HG03095 (cell line): ENCODE measurements around the gene SRGAP1.
"Not testable (repeated sequence)": the region's sequence is repeated elsewhere in the genome, so short reads cannot be mapped to it uniquely, and the experiment has no call there.

Experiments used
- ATAC-seq: cut with Tn5 transposase; IDR thresholded peaks from one replicate; pipeline ENCODE4 v1.9.1; 2021; ENCODE audit warnings: moderate library complexity; ENCODE audit not compliant: unreplicated experiment

The SRGAP1 gene

GRCh38 chr12:64001439-64001838, 156.9 kb downstream of the SRGAP1 start:
- ATAC-seq = no peak

- ATAC-seq = no peak
Observed at GRCh38 chr12:64004641-64005040, 160.1 kb downstream of the SRGAP1 start.

GRCh38 chr12:64006211-64006825, 161.8 kb downstream of the SRGAP1 start:
- ATAC-seq = no peak

GRCh38 chr12:64007853-64008252, 163.4 kb downstream of the SRGAP1 start:
- no peak for ATAC-seq

DNA sequence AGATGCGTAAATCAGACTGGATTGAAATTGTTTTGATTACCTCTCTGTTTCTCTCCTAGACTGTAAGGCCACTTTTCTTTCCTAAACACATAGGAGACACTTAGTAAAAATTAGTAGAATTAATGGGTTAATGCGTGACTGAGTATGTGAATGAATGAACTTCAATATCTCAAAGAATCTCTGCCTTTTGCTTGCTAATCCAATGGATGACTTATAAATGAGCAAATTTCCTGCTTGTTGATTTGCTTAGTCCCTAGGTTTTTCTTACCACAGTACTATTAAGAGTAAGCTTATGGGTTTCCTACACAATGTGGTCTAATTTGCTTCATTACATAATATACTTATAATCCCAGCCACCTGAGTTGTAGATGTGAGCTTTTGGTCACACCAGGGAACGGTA, 164.1 kb downstream of the SRGAP1 start:
- no peak for ATAC-seq

GRCh38 chr12:64009321-64010068, 165.0 kb downstream of the SRGAP1 start:
- ATAC-seq = peak; percentile 45

- ATAC-seq = peak; percentile 75
Observed at GRCh38 chr12:64010069-64010686, 165.7 kb downstream of the SRGAP1 start.

DNA sequence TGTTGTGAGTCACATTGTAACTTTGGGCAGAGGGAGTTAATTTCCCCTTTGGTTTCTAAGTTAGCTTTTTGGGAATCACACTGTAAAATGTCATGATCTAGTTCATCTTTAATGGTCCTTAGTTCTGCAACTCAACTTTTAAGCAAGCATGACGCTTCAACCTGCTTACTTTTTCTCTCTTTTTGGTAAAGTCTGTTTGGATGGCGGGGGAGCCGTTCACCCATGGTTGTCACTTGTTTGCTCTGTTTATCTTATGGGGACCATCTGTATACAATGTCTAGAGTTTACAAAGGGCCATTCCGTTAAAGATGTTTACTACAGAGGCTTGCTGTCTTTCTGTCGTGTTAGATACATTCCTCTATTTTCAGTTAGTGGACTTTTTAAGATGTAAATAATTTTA, 172.0 kb downstream of the SRGAP1 start:
- no peak for ATAC-seq

DNA sequence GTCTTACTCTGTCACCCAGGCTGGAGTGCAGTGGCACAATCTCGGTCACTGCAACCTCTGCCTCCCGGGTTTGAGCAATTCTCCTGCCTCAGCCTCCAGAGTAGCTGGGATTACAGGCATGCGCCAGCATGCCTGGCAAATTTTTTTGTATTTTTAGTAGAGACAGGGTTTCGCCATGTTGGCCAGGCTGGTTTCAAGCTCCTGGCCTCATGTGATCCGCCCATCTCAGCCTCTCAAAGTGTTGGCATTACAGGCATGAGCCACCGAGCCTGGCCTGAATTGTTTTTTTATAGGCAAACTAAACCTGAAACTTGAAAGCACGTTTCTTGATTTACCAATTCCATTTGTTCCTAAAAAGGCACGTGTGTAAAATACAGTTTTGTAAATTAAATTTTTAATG, 173.6 kb downstream of the SRGAP1 start:
- not testable (repeated sequence) for ATAC-seq

DNA sequence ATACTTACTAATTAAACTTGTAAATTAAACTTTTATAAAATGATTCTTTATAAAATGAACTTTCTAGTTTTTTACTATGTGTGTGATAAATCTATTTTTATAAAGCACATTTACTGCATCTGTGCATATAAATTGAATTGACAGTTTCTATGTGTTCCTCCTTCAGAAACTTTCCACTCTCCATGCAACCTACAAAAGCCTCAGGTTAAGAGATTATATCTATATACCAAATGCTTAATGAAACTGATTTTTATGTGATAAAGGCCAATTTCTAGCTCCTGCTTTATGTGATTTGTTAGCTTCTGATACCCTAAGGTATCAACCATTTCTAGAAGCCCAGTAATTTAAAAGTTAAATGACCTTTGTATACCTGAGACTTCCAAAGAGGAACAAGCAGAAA, 174.0 kb downstream of the SRGAP1 start:
- ATAC-seq = no peak

- no peak for ATAC-seq
Observed at GRCh38 chr12:64019101-64019500, 174.6 kb downstream of the SRGAP1 start.

DNA sequence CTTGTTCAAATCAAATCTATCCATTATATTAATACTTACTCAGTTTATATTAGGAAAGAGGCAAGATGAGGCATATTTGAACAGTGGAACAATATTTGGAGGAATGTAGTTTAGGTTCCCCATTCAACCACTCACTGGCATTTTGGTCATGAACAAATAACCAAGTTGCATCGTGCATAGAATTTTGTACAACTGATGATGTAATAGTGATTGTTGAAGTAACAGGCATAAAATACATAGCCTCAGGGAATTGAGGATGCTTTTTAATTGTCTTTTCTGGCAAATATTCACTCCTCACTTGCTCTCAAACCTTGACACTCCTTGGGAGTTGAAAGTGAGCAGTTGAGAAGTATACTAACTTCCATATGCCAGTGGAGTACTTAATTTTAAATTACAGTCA, 175.2 kb downstream of the SRGAP1 start:
- ATAC-seq = no peak

GRCh38 chr12:64025174-64025958, 180.9 kb downstream of the SRGAP1 start:
- no peak for ATAC-seq

DNA sequence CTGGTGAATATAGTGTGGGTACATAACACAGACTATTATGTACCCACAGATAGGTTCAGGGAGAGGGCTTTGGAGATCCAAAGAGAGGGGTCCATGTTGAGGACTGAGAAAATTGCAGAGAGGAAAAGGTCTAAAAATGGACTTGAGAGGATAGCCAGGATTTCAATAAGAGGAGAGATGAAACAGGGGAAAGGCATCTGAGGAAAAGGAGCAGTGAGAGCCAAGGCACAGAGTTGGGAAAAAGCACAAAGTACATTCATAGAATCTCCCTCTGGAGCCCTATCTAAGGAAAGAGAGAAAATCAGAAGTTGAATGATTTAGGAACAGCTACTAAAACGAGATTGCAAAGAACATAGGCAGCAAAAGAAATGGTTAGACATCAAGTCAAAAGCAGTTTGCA, 182.8 kb downstream of the SRGAP1 start:
- ATAC-seq = no peak

GRCh38 chr12:64028541-64028940, 184.0 kb downstream of the SRGAP1 start:
- ATAC-seq = no peak

- ATAC-seq = no peak
Observed at GRCh38 chr12:64029013-64029857, 184.7 kb downstream of the SRGAP1 start.

DNA sequence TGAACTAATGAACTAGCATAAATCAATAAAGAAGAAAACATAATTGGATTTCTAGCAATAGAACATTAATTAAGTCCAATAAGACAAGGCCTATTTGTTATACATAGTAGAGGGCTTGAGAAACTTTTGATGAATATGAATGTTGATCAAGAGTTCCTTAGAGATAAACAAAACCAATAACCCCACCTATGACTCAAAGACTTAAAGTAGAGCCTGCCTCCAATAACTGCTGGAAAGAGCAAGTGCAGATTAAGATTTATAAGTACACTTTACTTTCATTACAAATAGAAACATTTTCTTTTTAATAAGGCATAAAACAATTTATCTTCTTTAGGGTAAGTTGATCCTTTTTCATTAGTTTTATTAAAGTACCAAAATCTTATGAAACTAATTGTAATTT, 185.7 kb downstream of the SRGAP1 start:
- ATAC-seq = no peak

DNA sequence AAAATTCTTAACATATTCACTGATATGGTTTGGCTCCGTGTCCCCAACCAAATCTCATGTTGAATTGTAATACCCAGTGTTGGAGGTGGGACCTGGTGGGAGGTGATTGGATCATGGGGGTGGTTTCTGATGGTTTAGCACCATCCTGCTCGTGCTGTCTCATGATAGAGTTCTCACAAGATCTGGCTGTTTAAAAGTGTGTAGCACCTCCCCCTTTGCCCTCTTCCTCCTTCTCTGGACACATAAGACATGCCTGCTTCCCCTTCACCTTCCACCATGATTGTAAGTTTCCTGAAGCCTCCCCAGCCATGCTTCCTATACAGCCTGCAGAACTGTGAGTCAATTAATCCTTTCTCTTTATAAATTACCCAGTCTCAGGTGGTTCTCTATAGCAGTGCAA, 189.6 kb downstream of the SRGAP1 start:
- not testable (repeated sequence) for ATAC-seq

DNA sequence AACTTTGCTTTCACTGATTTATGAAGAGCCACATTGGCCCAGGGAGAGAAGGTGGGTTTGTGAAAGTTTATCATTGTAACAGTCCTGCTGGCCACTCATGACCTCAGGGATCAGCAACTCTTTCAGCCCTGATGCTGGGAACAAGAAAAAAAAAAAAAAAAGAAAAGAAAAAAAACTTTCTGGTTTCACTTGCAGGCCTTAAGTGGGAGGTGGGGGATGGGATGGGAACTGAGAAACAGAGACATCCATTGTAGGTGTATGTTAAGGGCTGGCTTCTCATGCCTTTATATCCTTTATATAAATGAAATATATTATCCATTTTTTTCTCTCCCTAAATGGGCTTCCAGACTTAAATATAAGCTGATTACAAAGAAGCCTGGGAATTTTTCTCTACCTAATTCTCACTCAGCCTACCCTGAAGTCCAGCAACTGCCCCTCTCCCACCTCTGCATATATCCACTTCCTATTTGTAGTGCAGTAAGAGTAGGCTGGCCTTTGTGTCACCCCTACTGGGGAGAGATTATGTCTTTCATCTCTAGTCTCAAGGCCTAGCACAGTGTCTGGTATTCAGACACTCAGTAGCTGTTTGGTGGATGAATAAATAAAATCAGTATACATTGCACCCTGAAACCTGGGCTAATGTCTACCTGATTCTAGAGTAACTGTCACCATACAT, 190.5 kb downstream of the SRGAP1 start:
- ATAC-seq = no peak

- no peak for ATAC-seq
Observed at GRCh38 chr12:64036414-64036813, 191.9 kb downstream of the SRGAP1 start.
